ENCODE results near the gene BSCL2. TPM values are rescaled to one million over a fixed set of nuclear protein-coding genes. Genes with fewer than 3 reads are reported as not detected.
A peak's percentile ranks its signal among the peaks of the same experiment; 100 is the strongest.
"Not testable (repeated sequence)": the region's sequence is repeated elsewhere in the genome, so short reads cannot be mapped to it uniquely, and the experiment has no call there.

Gene BSCL2
- total RNA-seq, 1 donor: 14.9 TPM

DNA sequence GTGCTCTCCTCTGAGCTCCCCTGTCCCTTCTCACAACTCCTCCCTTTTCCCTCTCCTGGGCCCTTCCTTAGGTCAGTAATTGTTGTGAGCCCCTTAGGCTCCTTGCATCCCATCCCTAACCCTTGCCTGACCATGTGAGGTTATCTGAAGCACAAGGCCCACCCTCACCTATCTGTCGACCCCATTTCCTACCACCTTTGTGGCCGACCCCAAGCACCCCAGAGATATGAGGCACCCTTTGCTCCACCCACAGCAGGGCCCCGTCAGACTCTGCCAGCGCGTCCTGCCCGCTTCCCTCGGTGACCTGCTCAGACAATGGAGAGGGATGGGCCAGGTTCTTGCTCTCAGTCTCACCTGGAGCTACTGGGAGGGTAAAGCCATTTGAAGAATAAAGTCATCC is 1.6 kb upstream of the BSCL2 start:
- Histone ChIP-seq H3K4me1 (ENCODE audit: insufficient read depth, low read length) (peaks cover 65% of the 10 kb centered on the region), H3K4me3 (ENCODE audit: low read length) (peak overlapping the region; percentile 67), H3K27me3 (ENCODE audit: insufficient read depth, low read length) (no peaks in the 10 kb centered on the region), H3K9me3 (ENCODE audit: low read depth, low read length) (no peaks in the 10 kb centered on the region)

DNA sequence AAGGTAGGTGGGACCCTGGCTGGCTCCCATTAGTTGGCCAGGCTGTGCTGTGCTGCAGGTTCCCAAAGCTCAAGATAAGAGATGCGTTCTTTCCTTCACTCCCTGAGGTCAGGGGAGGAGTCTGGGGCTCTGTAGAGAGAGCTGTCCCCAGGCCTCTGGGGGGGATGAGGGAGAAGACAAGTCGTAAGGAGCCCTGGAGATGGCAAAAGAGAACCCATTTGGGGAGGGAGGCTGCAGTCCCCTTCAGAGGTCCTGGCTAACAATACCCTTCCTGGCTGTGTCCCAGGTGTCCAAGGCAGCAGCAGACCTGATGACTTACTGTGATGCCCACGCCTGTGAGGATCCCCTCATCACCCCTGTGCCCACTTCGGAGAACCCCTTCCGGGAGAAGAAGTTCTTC is 1.2 kb upstream of the BSCL2 start:
- H3K9me3 ChIP-seq (ENCODE audit: low read depth, low read length): no peaks in the 10 kb centered on the region
- no peaks in the 10 kb centered on the region for H3K27me3 ChIP-seq (ENCODE audit: insufficient read depth, low read length)
- H3K4me3 ChIP-seq (ENCODE audit: low read length): no peak overlapping the region
- peaks cover 67% of the 10 kb centered on the region for H3K4me1 ChIP-seq (ENCODE audit: insufficient read depth, low read length)

DNA sequence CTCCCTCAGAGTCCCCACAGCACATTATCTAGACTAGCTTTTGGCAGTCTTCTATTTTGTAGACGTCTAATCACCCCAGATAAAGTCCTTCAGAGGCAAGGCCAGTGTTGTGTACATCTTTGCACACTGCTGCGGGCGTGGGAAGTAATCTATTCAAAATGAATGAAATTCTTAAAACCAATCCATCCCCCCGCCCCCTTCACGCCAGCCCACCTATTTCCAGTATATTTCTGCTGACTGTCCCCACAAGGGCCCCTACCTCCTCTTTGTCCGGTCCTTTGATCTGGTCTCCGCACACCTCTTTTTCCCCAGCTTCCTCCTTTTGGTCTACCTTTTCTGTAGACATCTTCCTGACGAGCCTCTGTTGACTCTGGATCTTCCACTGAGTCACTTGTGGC is 375 bp downstream of the BSCL2 start:
- Histone ChIP-seq H3K4me1 (ENCODE audit: insufficient read depth, low read length) (peaks cover 76% of the 10 kb centered on the region), H3K9me3 (ENCODE audit: low read depth, low read length) (no peaks in the 10 kb centered on the region), H3K27me3 (ENCODE audit: insufficient read depth, low read length) (no peaks in the 10 kb centered on the region), H3K4me3 (ENCODE audit: low read length) (no peak overlapping the region)

DNA sequence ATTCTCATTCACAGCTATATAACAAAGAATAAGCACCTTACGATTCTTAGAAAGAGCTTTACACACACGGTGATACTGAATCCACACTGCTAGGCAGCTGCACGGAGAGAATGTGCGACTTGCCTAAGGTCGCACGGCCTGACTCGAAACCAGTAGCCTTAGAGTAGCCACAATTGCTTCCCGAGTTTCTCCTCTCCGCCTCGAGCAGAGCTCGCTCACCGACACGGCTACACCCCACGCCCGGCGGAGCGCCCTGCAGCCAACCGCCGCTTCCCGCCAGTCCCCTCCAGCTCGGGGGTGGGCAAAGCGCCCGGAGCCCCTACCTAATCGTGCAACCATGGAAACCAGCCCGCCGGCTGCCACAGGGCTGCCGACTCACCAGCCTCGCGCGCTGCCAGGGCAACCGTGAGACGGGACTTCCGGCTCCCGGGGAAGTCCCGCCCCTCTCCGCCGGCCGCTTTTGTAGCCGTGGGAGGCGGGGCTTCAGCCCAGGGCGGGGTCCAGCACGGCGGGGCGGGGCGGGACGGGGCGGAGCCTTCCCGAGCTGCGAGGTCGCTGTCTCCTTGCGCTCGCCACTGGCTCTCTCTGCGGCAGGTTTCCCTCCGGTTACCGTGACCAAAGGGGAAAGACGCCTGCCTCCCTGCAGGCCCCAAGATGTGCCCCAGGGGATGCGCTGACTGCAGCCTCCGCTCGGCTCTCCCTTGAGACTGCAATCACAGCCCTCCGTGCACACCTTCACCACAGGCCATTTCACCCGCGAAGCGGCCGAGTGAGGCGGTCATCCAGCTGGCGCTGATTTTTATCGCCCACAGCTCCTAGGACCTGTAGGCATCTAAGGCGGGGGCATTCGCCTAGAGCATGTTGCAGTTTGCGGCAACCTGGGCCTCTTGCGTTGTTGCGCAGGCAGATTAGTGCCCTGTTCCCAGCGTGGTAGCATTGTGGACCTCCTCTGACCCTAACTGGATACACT is 1.1 kb downstream of the BSCL2 start:
- no peaks in the 10 kb centered on the region for H3K9me3 ChIP-seq (ENCODE audit: low read depth, low read length)
- H3K4me1 ChIP-seq (ENCODE audit: insufficient read depth, low read length): peaks cover 78% of the 10 kb centered on the region
- no peaks in the 10 kb centered on the region for H3K27me3 ChIP-seq (ENCODE audit: insufficient read depth, low read length)
- H3K4me3 ChIP-seq (ENCODE audit: low read length): peak overlapping the region; percentile 61

- peak overlapping the region; percentile 61 for H3K4me3 ChIP-seq (ENCODE audit: low read length)
- H3K4me1 ChIP-seq (ENCODE audit: insufficient read depth, low read length): peaks cover 74% of the 10 kb centered on the region
- H3K27me3 ChIP-seq (ENCODE audit: insufficient read depth, low read length): no peaks in the 10 kb centered on the region
- no peaks in the 10 kb centered on the region for H3K9me3 ChIP-seq (ENCODE audit: low read depth, low read length)
Measured at GRCh38 chr11:62705413-62705812, 1.8 kb downstream of the BSCL2 start.

DNA sequence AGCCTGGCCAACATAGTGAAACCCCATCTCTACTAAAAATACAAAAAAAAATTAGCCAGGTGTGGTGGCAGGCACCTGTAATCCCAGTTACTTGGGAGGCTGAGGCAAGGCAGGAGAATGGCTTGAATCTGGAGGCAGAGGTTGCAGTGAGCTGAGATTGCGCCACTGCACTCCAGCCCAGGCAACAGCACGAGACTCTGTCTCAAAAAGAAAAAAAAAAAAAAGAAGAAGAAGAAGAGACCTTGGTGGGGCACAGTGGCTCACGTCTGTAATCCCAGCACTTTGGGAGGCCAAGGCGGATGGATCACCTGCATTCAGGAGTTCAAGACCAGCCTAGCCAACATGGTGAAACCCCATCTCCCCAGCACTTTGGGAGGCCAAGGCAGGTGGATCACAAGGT is 3.3 kb downstream of the BSCL2 start:
- peaks cover 66% of the 10 kb centered on the region for H3K4me1 ChIP-seq (ENCODE audit: insufficient read depth, low read length)
- H3K4me3 ChIP-seq (ENCODE audit: low read length); H3K9me3 ChIP-seq (ENCODE audit: low read depth, low read length); H3K27me3 ChIP-seq (ENCODE audit: insufficient read depth, low read length): not testable (repeated sequence)

GRCh38 chr11:62702246-62702645 is 5.0 kb downstream of the BSCL2 start:
- Histone ChIP-seq H3K4me1 (ENCODE audit: insufficient read depth, low read length) (peaks cover 49% of the 10 kb centered on the region), H3K27me3 (ENCODE audit: insufficient read depth, low read length) (no peaks in the 10 kb centered on the region), H3K4me3 (ENCODE audit: low read length) (no peak overlapping the region)

GRCh38 chr11:62694455-62695167 is 12.6 kb downstream of the BSCL2 start:
- Histone ChIP-seq H3K9me3 (ENCODE audit: low read depth, low read length) (no peaks in the 10 kb centered on the region), H3K4me3 (ENCODE audit: low read length) (no peak overlapping the region), H3K27me3 (ENCODE audit: insufficient read depth, low read length) (no peaks in the 10 kb centered on the region), H3K4me1 (ENCODE audit: insufficient read depth, low read length) (no peaks in the 10 kb centered on the region)

More at GRCh38 chr11:62702246-62702645, 5.0 kb downstream of the BSCL2 start:
- H3K9me3 ChIP-seq (ENCODE audit: low read depth, low read length): no peaks in the 10 kb centered on the region

DNA sequence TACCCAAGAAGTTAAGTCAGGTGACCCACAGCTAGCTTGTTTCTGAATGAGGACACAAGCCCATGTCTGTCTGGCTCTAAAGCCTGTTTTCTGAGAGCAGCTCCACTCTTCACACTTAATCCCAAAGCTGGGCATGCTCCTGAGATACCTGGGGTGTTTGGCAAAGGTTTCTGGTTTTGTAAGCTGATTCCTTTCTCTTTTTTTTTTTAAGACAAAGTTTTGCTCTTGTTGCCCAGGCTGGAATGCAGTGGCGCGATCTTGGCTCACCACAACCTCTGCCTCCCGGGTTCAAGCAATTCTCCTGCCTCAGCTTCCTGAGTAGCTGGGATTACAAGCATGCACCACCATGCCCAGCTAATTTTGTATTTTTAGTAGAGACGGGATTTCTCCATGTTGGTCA is 13.6 kb downstream of the BSCL2 start:
- H3K9me3 ChIP-seq (ENCODE audit: low read depth, low read length); H3K4me1 ChIP-seq (ENCODE audit: insufficient read depth, low read length); H3K27me3 ChIP-seq (ENCODE audit: insufficient read depth, low read length); H3K4me3 ChIP-seq (ENCODE audit: low read length): not testable (repeated sequence)

DNA sequence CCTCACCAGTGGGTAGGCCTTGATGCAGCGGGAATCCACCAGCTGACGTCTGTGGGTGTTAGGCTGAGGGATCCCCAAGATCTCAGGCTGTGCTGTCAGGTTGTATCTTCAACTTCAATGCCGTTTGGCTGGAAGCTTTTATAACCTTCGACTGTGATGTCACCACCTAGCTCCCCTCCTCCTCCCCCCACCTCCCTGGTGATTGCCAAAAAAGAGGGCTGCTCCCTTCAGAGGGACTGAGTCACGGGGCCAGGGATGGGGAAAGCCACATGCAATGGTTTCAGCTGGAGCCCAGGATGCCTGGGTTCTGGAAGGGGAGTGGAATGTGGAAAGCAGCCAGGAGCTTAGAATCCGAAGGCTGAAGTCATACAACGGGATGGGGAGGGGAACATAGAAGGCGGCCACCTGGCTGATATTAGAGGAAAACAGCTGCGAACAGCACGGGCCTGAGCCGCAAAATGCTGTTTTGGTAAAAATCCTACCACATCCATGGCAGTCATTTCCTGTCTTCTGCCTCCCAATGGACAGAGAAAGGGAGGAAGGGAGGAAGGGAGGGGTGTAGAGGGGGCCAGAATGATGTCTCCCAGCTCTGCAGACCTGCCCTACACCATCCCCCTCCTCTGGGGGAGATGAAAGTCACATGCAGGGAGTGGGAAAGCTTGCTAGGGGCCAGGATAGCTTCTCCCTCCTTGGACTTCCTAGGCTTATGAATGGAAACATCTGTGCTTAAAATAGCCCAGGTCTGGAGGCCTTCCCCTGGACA is 17.6 kb downstream of the BSCL2 start, which contains the start of gene LRRN4CL:
TSS of gene LRRN4CL (minus strand) at position 110 of the 763 bp plus-strand sequence. CDS start 1,022 bp downstream, outside the sequence.
- Histone ChIP-seq H3K4me3 (ENCODE audit: low read length) (no peak within 1 kb of the TSS), H3K9me3 (ENCODE audit: low read depth, low read length) (no peaks in the 10 kb centered on the region), H3K4me1 (ENCODE audit: insufficient read depth, low read length) (no peaks in the 10 kb centered on the region), H3K27me3 (ENCODE audit: insufficient read depth, low read length) (peaks cover 16% of the 10 kb centered on the region)

GRCh38 chr11:62688491-62688890 is 18.7 kb downstream of the BSCL2 start:
- H3K9me3 ChIP-seq (ENCODE audit: low read depth, low read length): no peaks in the 10 kb centered on the region
- no peaks in the 10 kb centered on the region for H3K4me1 ChIP-seq (ENCODE audit: insufficient read depth, low read length)
- H3K27me3 ChIP-seq (ENCODE audit: insufficient read depth, low read length): peaks cover 16% of the 10 kb centered on the region
- no peak overlapping the region for H3K4me3 ChIP-seq (ENCODE audit: low read length)

- Histone ChIP-seq H3K4me3 (ENCODE audit: low read length) (no peak overlapping the region), H3K9me3 (ENCODE audit: low read depth, low read length) (no peaks in the 10 kb centered on the region), H3K4me1 (ENCODE audit: insufficient read depth, low read length) (no peaks in the 10 kb centered on the region), H3K27me3 (ENCODE audit: insufficient read depth, low read length) (peaks cover 16% of the 10 kb centered on the region)
Measured at GRCh38 chr11:62687508-62688396, 19.5 kb downstream of the BSCL2 start.

DNA sequence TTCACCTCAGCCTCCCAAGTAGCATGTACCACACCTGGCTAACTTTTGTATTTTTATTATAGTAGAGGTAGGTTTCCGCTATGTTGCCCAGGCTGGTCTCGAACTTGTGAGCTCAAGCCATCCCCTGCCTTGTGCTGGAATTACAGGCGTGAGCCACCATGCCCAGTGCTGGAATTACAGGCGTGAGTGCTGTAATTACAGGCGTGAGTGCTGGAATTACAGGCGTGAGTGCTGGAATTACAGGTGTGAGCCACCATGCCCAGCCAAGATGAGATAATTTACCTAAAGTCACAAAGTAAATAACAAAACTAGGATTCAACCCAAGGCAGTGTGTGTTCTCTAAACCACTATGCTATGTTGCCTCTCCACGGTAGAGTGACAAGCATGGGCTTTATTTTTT is 24.7 kb downstream of the BSCL2 start:
- no peak overlapping the region for H3K4me3 ChIP-seq (ENCODE audit: low read length)
- H3K27me3 ChIP-seq (ENCODE audit: insufficient read depth, low read length): peaks cover 7% of the 10 kb centered on the region
- no peaks in the 10 kb centered on the region for H3K9me3 ChIP-seq (ENCODE audit: low read depth, low read length)
- peaks cover 16% of the 10 kb centered on the region for H3K4me1 ChIP-seq (ENCODE audit: insufficient read depth, low read length)

GRCh38 chr11:62680825-62681240 is 26.4 kb downstream of the BSCL2 start:
- H3K4me3 ChIP-seq (ENCODE audit: low read length): no peak overlapping the region
- no peaks in the 10 kb centered on the region for H3K9me3 ChIP-seq (ENCODE audit: low read depth, low read length)
- H3K4me1 ChIP-seq (ENCODE audit: insufficient read depth, low read length): peaks cover 27% of the 10 kb centered on the region
- no peaks in the 10 kb centered on the region for H3K27me3 ChIP-seq (ENCODE audit: insufficient read depth, low read length)

Data from mononuclear cell (primary cell).